Mammary epithelial cell (primary cell): ENCODE data around the gene UVSSA.

Experiments used
- EZH2 ChIP-seq: IDR thresholded peaks from 2 replicates; pipeline ENCODE4 v1.6.1; 2012; ENCODE audit warnings: low read length, inconsistent platforms, borderline replicate concordance
- TF ChIP-seq, protein P1 (sequence below), 2 donors: IDR thresholded peaks in 1 of 2; conservative IDR thresholded peaks in 1 of 2; 2 replicates each; pipeline ENCODE4 v1.5.1; 2011 to 2012; ENCODE audit warnings: inconsistent platforms in 2 of 2, low read length in 2 of 2, mild to moderate bottlenecking in 2 of 2, control low read depth in 1 of 2, low read depth in 1 of 2; ENCODE audit not compliant: insufficient read depth in 1 of 2; ENCODE audit errors: extremely low read depth in 1 of 2

DNA sequence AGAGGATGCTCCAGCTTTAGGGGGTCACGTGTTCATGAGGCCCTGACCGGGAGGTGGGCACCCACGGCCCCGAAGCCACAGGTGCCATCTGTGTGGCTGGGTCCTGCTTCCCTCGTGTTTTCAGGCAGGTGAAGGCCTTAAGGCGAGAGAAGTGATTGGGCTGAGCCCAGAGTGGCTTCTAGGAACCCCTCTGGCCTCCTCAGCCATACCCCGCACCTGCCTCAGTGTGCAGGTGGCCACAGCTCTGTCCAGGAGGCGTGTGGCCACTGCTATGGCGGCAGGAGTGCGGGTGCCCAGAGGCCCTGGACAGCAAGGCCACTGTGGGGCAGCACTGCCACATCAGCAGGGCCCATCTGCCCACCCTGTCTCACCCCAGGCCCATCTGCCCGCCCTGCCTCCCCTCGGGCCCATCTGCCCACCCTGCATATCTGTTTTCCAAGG lies 34.2 kb downstream of the UVSSA start:
- TF ChIP-seq, protein P1, sequence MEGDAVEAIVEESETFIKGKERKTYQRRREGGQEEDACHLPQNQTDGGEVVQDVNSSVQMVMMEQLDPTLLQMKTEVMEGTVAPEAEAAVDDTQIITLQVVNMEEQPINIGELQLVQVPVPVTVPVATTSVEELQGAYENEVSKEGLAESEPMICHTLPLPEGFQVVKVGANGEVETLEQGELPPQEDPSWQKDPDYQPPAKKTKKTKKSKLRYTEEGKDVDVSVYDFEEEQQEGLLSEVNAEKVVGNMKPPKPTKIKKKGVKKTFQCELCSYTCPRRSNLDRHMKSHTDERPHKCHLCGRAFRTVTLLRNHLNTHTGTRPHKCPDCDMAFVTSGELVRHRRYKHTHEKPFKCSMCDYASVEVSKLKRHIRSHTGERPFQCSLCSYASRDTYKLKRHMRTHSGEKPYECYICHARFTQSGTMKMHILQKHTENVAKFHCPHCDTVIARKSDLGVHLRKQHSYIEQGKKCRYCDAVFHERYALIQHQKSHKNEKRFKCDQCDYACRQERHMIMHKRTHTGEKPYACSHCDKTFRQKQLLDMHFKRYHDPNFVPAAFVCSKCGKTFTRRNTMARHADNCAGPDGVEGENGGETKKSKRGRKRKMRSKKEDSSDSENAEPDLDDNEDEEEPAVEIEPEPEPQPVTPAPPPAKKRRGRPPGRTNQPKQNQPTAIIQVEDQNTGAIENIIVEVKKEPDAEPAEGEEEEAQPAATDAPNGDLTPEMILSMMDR (conservative IDR thresholded peaks at IDR 0.05 in 1 of 2, IDR thresholded peaks at IDR 0.05 in 1 of 2; ENCODE audit: extremely low read depth in 1 of 2, insufficient read depth in 1 of 2, low read depth in 1 of 2, low read length in 2 of 2) = no peak
- TF ChIP-seq EZH2 = no peak
